ENCODE data around the gene GNPTG. TPM values are rescaled to one million over a fixed set of nuclear protein-coding genes. Genes with fewer than 3 reads are reported as not detected.

The GNPTG gene
- total RNA-seq, 1 donor from 2014 or later, result 104 TPM

- TF ChIP-seq, protein P1, sequence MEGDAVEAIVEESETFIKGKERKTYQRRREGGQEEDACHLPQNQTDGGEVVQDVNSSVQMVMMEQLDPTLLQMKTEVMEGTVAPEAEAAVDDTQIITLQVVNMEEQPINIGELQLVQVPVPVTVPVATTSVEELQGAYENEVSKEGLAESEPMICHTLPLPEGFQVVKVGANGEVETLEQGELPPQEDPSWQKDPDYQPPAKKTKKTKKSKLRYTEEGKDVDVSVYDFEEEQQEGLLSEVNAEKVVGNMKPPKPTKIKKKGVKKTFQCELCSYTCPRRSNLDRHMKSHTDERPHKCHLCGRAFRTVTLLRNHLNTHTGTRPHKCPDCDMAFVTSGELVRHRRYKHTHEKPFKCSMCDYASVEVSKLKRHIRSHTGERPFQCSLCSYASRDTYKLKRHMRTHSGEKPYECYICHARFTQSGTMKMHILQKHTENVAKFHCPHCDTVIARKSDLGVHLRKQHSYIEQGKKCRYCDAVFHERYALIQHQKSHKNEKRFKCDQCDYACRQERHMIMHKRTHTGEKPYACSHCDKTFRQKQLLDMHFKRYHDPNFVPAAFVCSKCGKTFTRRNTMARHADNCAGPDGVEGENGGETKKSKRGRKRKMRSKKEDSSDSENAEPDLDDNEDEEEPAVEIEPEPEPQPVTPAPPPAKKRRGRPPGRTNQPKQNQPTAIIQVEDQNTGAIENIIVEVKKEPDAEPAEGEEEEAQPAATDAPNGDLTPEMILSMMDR (IDR thresholded peaks at IDR 0.05; ENCODE audit: insufficient read depth, low read length, poor library complexity, severe bottlenecking), result no peak
- Histone ChIP-seq H3K27me3 (ENCODE audit: control insufficient read depth, insufficient read depth, low read length) (no peaks in the 10 kb centered on the region), H3K36me3 (ENCODE audit: control insufficient read depth, insufficient read depth, low read length) (no peaks in the 10 kb centered on the region), H3K4me3 (ENCODE audit: low read depth, low read length) (no peak overlapping the region)
- no peak for DNase-seq (ENCODE audit: low read depth)
These were observed 49.5 kb downstream of the GNPTG start for GRCh38 chr16:1401061-1401757.

GRCh38 chr16:1401758-1402154 is 50.0 kb downstream of the GNPTG start:
- Histone ChIP-seq H3K4me3 (ENCODE audit: low read depth, low read length) (no peak overlapping the region), H3K36me3 (ENCODE audit: control insufficient read depth, insufficient read depth, low read length) (no peaks in the 10 kb centered on the region), H3K27me3 (ENCODE audit: control insufficient read depth, insufficient read depth, low read length) (no peaks in the 10 kb centered on the region)
- DNase-seq (ENCODE audit: low read depth), result no peak
- TF ChIP-seq, protein P1 (IDR thresholded peaks at IDR 0.05; ENCODE audit: insufficient read depth, low read length, poor library complexity, severe bottlenecking), result no peak

DNA sequence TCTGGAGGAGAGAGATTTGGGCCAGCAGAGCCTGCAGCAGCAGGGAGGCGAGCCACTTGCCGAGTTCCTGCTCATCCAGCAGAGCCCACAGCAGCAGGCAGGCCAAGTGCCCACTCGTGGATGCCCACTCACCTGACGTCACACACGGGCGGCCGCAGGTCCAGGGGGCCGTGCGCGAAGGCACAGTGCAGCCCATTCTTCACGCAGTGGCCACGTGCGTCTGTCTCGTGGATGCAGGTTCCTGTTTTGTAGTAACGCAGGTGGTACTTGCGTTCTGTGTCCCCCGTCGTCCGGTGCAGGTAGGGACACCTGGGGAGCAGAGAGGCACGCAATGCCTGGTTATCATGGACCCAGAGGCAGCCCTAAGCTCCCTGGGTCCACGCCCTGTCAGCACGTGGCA is 51.3 kb downstream of the GNPTG start:
- Histone ChIP-seq H3K27me3 (ENCODE audit: control insufficient read depth, insufficient read depth, low read length) (no peaks in the 10 kb centered on the region), H3K4me3 (ENCODE audit: low read depth, low read length) (no peak overlapping the region), H3K36me3 (ENCODE audit: control insufficient read depth, insufficient read depth, low read length) (no peaks in the 10 kb centered on the region)
- no peak for DNase-seq (ENCODE audit: low read depth)
- TF ChIP-seq, protein P1 (IDR thresholded peaks at IDR 0.05; ENCODE audit: insufficient read depth, low read length, poor library complexity, severe bottlenecking), result no peak

GRCh38 chr16:1403733-1404132 is 52.0 kb downstream of the GNPTG start:
- TF ChIP-seq, protein P1 (IDR thresholded peaks at IDR 0.05; ENCODE audit: insufficient read depth, low read length, poor library complexity, severe bottlenecking), result no peak
- no peak overlapping the region for H3K4me3 ChIP-seq (ENCODE audit: low read depth, low read length)
- no peak for DNase-seq (ENCODE audit: low read depth)
- no peaks in the 10 kb centered on the region for H3K36me3 ChIP-seq (ENCODE audit: control insufficient read depth, insufficient read depth, low read length)
- H3K27me3 ChIP-seq (ENCODE audit: control insufficient read depth, insufficient read depth, low read length), result no peaks in the 10 kb centered on the region

DNA sequence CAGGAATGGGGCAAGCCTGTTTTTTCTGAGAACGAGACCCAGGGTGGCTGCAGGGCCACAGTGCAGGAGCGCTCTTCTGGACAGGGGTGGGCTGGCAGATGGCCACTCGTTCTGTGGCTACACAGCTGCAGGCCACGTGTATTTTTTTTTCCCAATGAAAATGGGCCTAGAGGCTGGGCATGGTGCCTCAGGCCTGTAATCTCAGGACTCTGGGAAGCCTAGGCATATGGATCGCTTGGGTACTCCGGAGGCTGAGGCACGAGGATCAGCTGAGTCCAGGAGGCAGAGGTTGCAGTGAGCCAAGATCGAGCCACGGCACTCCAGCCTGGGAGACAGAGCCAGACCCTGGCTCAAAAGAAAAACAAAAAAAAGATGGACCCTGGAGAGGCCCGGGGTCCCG is 56.0 kb downstream of the GNPTG start:
- H3K36me3 ChIP-seq (ENCODE audit: control insufficient read depth, insufficient read depth, low read length), result no peaks in the 10 kb centered on the region
- no peak for DNase-seq (ENCODE audit: low read depth)
- no peaks in the 10 kb centered on the region for H3K27me3 ChIP-seq (ENCODE audit: control insufficient read depth, insufficient read depth, low read length)
- TF ChIP-seq, protein P1 (IDR thresholded peaks at IDR 0.05; ENCODE audit: insufficient read depth, low read length, poor library complexity, severe bottlenecking), result no peak
- H3K4me3 ChIP-seq (ENCODE audit: low read depth, low read length), result peak overlapping the region; percentile 68
